HG03025 (cell line): ENCODE measurements around the gene CT47C1.

ENCODE experiments used
- ATAC-seq: cut with Tn5 transposase; IDR thresholded peaks from one replicate; pipeline ENCODE4 v1.9.1; 2021; ENCODE audit warnings: mild to moderate bottlenecking, moderate library complexity; ENCODE audit not compliant: unreplicated experiment, low FRiP score

CT47C1 gene

DNA sequence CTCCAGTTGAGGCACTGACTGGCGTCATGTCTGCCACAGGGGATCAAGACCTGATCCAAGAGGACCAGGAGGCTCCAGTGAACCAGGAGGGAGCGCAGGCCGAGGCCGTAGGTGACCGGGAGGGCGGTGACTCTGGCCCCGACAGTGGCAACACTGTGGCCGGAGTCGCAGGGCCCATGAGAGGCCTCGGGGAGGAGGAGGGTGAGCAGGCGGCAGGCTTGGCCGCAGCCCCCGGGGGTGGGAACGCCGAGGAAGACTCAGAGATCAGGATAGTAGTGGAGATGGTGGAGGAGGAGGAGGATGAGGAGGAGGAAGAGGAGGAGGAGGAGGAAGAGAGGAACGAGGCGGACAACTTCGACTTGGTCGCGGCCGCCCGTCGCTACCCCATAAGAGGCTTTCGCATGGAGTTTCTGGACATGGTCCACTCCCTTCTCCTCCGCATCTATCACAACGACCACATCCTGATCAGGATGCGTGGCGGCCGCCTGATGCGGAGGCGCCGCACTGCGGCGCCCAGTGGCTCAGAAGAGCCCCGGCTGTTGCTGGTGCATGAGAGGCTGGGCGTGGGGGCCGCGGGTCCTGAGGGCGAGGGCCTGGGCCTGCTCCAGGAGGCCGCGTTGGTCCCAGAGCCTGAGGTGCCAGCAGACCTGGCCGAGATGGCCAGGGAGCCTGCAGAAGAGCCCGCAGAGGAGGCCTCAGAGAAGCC, 560 bp downstream of the CT47C1 start:
- no peak for ATAC-seq

DNA sequence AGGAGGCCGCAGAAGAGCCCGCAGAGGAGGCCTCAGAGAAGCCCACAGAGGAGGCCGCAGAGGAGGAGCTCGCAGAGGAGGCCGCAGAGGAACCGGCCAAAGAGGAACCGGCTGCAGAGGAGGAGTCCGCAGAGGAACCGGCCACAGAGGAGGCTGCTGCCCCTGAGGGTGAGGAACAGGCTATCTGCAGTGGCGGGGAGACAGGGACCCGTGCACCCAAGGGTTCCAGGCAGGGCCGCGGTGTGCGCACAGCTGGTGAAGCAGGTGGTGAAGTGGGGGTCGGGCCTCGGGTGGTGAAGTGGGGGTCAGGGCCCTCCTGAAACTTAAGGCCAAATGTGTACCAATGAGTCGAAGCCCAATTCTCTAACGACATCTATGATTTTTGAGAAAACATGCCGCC, 1.1 kb downstream of the CT47C1 start:
- no peak for ATAC-seq

DNA sequence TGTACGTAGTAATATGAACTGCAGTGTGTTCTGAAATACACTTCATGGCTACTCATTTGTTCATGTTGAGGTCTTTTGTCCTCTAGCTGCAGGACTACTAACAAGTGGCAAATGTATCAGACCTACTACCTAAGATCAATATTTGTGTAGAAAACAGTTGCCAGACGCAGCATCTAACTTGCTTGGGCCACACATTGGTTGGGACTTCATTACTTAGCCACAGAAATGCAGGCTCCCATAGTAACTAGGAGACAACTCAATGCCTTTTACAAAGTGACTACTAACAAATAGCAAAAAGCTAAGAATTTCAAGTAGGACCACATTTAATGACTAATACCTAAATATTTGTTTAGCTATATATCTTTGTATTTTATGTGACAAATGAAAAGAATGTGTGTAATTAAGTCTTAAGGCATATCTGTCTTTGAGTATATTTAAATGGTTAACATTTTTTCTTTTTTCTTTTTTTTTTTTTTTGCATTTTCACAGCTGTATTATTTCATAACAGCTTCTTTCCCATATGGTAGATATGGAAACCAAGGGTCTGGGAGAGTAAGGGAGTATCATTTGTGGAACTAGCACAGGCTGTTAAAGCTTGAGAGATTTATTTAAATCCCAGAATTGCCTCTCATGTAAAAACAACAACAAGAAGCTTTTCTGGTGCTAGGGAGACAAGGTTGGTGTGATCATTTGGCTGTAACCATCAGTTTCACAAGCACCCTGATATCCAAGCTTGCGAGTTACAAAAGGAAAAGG, 2.7 kb downstream of the CT47C1 start:
- ATAC-seq = no peak

DNA sequence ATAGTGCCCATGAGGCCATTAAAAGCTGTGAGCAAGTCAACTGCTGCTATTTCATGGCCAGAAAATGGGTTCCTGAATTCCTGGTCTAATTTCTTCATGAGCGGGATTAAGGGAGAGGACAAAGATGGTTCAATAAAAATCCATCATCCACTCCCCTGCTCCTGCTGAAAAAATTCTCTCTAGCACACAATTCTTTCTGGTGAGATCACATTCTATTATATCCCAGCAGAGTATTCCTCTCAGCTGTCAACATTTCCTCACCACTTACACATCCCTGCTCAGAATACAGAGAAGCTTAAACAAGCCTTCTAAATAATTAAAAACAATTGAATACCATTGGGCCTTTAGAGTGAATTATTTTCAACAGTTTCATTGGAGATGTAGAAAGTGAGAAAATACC, 9.5 kb downstream of the CT47C1 start:
- no peak for ATAC-seq

DNA sequence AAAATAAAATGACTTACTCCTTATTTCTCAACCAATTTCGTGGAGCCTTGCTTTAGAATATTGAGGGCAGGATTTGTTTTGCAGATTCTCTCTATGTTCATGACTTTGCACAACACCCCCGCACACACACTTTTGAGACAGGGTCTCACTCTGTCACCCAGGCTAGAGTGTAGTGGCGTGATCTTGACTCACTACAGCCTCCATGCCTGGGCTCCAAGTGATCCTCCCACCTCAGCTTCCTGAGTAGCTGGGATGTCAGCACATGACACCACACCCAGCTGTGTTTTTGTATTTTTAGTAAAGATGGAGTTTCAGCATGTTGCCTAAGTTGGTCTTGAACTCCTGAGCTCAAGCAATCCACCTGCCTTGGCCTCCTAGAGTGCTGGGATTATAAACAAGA, 12.0 kb downstream of the CT47C1 start:
- ATAC-seq = no peak

DNA sequence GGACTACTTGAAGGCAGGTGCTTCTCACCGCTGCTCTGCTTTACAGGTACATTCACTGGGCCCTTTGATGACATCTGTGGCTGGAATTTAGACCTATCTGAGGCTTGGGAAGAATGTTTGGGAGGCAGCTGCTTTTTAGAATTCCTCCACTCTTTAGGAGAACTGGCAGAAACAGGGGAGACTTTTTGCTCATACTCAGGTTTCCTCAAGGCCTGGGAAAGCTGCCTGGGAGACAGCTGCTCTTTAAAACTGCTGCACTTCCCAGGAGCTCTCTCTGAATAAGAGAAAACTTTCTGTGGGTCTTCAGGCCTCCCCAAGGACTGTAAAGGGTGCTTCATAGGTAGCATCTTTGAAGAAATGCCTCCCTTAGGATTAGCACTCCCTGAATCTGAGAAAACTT, 14.3 kb downstream of the CT47C1 start:
- no peak for ATAC-seq

DNA sequence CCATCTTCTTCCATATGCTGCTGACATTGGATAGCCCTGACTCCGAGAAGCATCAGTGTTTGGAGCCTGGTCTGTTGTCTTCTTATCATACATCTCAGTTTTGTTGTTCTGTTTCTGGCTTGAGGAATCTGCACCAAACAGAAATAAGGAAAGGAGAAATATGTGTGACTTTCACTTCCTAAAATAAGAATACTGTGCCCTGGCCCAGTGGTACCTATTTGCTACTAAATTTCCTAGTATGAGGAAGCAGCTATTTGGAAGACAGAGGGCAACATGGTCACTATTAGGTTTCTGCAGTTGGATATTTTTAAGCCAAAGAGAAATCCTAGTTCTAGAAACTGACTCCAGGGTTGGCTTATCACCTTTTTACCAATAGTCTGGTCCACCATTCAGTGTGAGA, 16.8 kb downstream of the CT47C1 start:
- ATAC-seq = no peak

DNA sequence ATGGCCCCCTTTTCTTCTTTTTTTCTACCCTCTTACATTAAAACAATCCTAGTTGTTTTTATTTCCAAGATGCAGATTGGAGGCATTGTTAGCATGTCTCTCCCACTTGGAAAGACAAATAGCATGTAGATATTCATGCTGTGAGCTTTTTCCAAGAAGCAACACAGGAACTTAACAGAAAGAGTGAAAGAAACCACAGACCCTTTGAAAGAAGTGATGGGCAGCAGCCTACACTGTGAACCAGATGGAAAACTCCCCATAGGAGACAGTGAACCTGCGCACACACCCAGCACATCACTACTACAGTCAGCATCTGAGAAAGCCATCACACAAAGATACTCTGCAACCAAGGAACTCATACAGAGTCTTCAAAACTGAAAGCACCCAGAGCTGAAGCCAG, 17.8 kb downstream of the CT47C1 start:
- ATAC-seq = no peak

DNA sequence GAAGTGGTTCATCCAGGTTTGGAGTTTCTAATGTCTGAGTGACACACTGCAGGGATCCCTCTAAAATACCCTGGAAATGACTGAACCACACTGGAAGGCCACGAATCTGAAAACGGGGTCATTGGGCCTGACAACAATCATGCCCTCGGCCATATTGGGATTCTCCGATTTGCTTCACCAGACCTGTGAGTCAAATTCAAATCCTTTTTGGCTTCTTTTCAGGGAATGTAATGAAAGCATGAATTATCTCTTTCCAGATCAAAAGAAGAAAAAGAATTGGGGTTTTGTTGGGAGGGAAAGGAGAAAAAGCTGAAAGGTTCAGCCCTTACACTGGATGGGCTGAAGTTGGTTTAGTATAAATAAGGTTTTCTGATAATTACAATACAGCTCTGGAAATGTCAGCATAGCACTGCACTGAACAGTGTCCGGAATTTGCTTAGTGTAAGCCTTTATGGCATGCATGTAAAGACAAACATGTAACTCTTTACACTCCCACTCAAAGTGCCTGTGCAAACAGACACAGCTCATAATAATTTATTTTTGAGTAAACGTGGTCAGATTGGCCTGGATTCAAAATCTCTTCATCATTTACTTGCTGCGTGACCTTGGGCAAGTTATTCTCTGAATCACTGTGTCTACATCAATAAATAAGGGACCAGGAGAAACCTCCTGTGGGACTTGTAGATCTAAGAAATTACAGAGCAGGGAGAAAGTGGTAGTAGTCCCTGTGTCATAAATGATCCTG, 21.4 kb downstream of the CT47C1 start:
- no peak for ATAC-seq

DNA sequence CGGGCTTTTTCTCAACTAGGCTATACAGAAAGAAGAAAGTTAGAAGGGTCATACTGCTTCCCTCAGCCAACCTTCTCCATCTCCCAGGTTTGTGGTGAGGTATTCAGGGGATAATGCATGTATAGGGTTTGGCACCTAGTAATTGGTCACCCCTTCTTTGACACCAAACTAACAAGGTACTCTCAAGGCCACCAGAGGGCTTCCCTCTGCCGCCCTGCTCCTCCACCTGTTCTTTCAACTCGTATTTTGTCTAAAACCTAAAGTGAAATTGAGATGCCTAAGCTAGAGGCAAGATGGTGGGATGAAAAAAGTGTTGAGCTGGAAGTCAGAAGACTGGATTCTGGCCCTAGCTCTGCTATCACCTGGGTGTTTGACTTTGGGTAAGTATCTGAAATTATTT, 22.0 kb downstream of the CT47C1 start:
- no peak for ATAC-seq

DNA sequence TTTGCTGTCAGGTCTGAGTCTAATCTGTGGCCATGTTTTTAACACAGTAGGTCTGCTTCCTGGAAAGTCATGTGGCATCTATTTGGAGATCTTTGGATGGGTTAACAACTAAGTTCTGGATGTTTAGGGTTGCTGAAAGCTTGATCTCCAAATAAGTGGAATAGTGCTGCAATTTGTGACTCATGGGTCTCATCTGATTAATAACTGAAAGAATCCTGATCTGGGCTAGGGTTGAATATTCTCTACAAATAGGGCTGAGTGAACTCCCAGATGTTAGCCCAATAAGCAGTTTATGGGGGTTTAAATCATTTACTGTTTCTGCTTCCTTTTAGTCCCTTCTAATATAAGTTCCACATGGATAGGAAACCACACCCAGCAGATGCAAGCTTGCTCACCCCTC, 23.1 kb downstream of the CT47C1 start:
- no peak for ATAC-seq

DNA sequence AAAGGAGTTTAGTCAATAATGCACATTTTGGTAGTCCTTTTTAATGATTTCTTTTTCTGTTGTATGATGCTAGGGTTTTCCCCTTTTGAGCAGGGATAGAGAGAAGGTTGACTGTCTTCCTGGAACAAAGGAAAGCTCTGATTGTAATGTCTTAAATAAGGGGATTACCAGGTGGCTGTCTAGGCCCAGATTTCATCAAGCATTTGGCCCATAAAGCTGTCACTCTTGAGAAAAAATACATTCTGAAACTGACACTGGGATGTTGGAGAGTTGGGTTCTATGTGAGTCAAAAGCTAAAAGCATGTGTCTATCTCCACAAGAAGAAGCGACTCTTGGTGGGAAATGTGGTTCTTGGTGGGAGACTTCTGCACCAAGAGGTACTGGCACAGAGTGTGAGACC, 28.4 kb downstream of the CT47C1 start:
- ATAC-seq = no peak

DNA sequence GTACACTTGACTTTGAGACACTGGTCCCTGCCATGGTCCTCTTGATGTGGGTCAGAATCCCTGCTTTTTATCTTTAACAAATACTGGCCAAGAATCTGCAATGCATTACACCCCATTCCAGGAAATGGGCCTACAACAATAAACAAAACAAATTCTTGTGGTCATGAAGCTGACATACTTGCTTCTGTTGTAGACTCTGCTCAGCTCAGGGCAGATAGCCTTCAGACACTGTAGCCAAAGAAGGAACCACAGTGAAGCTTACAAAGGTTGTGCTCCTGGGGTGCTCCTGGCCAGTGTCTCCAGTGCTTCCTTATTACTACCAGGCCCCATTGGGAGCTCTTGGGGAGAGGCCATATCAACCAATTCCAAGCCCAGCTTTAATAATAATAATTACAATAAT, 33.0 kb downstream of the CT47C1 start:
- no peak for ATAC-seq

DNA sequence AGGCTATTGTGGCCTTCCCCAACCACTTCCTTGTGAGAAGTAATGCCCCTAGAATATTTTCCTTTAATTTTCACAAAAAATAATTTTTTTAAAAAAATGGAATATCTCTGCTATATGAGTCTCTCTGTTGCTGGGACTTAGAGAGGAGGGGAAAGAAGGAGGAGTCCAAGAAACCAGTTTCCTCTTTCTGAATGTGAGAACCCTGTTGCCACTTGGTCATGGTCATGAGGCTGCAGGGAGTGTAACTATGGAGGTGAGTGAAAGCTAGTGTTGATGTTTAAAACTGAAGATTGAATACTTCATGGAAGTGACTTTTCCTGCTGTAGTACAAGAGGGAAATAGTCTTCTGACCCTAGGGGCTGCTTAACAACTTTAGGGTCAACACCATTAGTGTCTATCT, 34.4 kb downstream of the CT47C1 start:
- ATAC-seq = no peak

DNA sequence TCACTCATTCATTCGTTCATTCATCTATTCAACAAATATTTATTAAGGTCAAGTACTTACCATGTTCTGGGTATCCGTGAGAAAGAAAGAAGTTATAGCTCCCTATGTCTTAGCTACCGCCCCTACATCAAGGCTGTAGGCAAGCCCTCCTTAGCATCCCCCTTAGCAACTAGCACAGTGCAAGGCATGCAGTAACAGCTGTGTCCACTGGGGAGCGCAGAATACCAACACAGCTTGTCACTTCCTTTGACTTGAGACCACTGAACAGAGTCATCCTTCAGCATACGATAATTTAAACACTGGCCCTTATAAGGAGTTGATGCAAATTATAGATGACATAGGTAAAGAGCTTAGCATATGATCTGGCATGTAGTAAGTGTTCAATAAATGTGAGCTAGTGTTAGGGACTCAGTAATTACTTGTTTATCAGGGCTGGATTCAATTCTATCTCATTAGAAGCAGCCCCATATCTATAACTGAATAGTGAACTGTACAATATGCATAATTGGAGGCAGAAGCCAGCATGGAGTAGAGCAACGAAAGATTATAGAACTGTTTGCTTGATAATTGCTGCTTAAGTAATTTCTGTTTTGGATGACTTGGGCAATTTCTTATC, 46.1 kb downstream of the CT47C1 start:
- no peak for ATAC-seq

DNA sequence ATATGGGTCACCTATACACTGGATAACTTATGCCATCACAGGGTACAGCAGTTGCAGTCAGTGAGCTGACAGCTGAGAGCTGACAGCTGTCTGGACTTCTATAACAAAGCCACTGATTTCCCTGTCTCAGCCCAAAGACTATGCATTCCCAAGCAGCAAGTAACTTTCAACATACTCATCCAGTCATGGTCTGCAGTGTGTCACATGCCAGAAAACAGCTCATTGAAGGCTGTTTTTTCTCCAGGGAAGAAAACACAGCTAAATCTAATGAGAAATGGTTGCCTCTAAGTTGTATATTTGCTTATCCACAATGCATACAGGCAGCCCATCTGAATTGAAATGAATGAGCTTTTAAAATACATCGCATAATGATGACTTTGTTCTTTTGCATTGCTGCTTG, 48.5 kb downstream of the CT47C1 start:
- ATAC-seq = no peak
